HG02885 (cell line): Measurements from ENCODE around the gene PDZD7.
"Not testable (repeated sequence)": the region's sequence is repeated elsewhere in the genome, so short reads cannot be mapped to it uniquely, and the experiment has no call there.

ENCODE experiments used
- ATAC-seq: cut with Tn5 transposase; IDR thresholded peaks from one replicate; pipeline ENCODE4 v1.9.1; 2021; ENCODE audit warnings: mild to moderate bottlenecking; ENCODE audit not compliant: unreplicated experiment, poor library complexity

The PDZD7 gene

DNA sequence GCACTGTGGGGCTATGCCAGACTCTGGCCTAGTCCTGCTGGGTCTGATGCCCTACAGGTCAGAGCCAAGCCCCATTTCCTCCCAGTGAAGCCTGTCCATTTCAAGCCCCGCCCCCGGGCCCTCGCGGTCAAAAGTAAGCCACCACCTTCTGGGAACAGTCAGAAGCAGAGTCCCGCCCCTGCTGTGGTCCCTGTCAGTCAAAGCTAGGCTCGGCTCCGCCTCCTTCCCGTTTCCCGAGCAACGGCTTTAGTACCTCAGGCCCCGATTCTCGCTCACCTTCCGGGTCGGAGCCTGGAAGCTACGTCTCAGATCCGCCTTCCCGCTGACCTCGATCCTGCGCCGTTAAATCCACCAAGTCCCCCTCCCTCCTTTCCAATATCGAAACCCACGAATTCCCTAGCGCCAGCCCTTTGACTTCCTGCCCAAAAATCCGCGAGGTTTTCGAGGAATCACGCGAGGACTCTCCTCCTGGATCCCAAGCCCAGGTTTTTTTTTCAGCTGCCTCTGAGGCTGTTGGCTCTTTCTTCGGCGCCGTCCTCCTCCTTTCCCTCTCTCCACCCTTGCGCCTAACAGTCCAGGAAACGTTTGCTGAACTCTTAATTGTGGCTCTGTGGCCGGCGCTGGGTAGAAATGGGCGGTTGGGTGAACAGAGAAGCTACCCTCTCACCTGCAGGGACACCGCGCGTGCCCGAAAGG lies 11.9 kb upstream of the PDZD7 start:
- peak; percentile 94 for ATAC-seq

DNA sequence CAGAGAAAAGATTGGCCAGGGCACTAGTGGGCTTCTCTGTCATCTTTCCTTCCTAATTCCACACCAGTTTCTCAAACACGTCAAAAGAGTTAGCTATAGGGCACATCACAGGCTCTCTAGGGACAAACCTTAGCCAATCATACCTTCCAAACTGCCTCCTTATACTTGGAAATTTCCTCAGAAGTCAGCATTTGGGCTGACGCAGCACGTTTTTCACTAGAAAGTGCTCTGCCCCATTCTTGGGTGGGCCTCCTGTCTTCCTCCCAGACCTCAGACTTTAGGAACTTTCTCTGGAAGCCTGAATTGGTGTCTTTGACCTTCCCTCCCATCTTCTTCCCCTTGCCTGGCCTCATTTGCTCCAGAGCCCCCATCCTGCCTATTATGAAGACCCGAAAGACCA lies 11.2 kb upstream of the PDZD7 start:
- no peak for ATAC-seq

DNA sequence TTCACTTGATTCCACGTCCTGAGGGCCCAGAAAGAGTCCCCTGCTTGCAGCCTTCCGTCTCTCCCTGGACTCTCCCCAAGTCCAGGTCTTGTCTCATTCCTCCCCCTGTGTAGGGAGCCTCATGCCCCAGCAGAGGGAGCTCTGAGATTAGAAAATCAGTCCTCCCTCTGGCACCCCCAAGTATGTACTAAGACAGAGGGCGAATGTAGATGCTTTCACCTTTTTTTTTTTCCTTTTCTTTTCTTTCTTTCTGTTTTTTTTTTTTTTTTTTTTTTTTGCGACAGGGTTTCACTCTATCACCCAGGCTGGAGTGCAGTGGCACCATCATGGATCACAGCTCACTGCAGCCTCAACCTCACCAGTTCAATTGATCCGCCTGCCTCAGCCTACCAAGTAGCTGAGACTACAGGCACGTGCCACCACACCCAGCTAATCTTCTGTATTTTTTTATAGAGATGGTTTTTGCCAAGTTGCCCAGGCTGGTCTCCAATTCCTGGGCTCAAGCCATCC lies 10.4 kb upstream of the PDZD7 start:
- peak; percentile 69 for ATAC-seq

DNA sequence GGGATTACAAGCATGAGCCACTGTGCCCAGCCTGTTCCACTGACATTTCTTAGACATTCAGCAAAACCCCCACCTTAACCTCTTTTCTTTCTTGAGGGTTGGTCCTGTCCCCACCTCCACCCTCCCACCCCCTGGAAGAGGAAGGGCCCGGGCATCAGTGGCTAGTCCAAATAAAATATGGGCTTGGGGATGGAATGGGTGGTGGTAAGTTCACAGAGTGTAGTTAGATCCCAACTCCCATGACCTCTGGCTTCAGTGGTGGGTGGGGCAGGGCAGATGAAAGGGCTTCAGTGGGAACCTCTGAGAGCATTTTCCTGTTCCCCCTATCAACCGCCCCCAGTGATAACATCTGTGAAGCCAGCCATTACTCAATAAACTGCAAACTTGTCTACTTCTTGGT lies 9.9 kb upstream of the PDZD7 start:
- no peak for ATAC-seq

DNA sequence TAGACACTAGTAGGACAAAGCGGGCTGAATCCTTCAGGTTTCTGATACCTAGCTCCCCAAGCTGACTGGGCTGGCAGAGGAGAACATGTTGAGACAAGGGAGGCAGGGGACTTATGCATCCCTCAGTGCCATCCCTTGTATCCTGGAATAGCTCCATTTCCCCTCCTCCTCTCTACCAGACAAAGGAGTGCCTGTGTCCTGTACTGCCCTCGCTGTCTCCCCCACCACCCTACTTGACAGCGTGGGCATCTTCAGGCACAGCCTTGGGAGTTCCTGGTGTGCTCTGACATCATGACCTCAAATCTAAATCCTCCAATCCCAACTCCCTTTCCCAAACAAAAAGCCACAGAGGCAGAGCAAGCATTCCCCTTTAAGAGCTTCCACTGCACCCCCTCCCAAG lies 9.1 kb upstream of the PDZD7 start:
- ATAC-seq = no peak

DNA sequence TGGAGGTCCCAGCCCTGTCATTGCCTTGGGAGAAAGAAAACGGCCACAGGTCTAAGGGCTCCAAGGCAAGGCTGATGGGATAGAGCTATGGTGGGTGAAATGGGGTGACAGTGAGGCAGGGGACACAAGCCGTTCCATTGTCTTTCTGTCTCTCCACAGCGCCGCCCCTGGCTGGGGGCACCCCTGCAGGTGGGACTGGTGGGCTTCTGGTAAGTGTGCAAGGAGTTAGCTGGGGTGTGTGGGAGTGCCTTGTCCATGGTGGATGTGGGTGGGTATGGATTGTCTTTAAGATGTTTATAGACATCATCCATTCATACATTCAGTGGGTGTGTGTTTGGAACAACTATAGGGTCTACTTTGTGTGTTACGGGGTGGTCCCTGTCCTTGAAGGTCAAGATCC lies 7.6 kb upstream of the PDZD7 start:
- no peak for ATAC-seq

DNA sequence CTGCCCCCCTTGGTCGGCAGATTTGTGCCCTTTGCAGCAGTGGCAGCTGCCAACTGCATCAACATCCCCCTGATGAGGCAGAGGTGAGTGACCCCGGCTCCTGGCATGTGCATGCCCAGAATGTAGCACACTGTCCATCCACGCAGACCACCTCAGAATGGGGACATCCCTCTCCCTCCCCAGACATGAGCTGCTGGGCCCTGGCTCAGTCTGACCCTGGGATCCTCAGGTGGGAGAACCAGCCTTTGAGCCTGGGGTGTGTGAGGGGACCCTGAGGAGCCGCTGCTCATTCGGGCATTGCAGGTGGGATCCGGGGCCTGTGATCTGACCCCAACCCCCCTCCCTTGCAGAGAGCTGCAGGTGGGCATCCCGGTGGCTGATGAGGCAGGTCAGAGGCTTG lies 5.8 kb upstream of the PDZD7 start:
- no peak for ATAC-seq

DNA sequence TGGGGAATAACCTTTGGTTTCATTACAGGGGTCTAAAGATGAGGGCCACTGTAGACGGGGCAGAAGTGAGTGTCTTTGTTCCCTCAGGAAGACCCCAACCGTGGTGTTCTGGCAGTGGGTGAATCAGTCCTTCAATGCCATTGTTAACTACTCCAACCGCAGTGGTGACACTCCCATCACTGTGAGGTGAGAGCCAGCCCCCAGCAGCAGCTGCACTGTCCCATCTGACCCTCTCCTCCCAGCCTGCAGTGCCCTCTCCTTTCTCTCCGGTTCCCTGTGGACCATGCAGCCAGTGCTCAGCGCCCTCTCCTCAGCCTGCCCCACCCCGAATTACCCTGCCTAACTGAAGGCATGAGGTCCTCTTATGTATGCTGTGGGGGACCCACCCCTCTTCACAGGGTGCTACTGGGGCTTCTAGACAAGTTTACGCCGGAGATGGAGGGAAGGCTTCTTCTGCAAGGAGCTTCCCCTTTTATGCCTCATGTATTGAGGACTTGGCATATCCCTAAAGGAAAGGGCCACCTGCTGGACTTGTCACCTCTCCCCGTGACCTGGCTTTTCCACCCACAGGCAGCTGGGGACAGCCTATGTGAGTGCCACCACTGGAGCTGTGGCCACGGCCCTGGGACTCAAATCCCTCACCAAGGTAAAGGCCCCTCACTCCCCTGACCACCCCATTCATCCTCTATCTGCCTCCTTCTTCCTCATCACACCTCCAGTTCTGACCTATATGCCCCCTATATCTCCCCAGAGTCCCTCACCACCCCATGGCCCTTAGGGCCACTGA lies 5.2 kb upstream of the PDZD7 start:
- ATAC-seq = no peak

DNA sequence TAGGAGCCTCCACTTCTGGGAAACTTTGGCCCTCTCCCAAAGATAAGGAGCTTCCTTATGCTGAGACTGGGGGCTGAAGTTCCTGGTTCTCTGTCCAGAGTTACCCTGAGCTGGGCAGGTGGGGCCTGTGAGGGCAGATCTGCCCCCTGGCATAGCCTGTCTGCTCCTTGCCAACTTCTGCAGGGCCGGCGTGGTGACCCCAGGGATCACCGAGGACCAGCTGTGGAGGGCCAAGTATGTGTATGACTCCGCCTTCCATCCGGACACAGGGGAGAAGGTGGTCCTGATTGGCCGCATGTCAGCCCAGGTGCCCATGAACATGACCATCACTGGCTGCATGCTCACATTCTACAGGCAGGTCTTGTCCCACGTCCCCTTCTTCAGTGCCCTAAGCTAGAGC lies 4.4 kb upstream of the PDZD7 start:
- no peak for ATAC-seq

DNA sequence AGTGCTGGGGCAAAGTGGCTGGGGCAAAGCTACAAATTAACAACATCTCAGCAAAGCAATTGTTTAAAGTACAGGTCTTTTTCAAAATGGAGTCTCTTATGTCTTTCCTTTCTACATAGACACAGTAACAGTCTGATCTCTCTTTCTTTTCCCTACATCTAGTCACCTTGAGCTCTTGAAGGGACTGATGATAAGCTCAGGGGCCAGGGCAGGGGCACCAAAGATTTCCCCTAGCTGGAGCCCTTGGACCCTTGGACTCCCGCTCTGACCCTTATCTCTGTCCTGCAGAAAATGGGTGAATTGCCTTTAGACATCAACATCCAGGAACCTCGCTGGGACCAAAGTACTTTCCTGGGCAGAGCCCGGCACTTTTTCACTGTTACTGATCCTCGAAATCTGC lies 3.5 kb upstream of the PDZD7 start:
- ATAC-seq = not testable (repeated sequence)

DNA sequence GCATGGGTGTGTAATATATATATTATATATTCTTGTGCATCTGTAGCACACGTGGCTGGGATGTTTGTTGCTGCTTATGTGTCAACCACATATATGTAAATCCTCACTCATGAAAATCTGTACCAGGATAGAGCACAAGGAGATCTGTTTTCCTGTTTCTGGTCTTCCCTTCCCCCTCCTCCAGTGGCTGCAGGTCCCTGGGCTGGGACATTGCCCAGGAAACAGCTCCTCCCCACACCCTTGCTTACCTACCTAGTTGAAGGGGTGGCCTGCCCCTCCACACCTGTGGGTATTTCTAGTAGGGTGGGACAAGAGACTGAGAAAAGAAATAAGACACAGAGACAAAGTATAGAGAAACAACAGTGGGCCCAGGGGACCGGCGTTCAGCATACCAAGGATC lies 2.3 kb upstream of the PDZD7 start:
- ATAC-seq = no peak

DNA sequence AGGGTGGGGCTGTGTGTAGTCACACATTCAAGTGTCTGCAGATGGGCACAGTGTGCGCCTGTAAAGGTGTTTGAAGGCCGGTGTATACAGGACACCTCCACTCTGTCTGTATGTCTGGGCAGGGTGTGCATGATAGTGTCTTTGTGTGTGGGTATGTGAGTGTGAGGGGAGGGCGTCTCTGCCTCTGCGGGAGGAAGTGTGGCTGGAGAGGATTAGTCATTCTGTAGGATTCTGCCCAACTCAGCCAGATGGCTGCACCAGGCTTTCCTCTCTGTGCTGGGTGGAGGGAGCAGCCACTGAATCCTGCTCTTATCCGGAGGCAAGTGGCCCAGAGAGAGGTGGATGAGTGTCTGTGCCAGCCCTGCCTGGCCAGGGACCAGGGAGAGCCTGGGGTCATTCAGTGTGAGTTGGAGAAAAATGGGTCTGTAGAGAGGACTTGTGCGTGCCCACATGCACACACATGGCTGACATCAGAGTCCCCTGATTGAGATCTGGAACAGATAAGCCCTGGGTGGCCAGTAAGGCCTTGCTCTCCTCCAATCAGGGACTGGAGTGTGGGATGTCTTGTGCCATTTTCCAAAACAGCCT lies 1.8 kb upstream of the PDZD7 start:
- peak; percentile 15 for ATAC-seq

DNA sequence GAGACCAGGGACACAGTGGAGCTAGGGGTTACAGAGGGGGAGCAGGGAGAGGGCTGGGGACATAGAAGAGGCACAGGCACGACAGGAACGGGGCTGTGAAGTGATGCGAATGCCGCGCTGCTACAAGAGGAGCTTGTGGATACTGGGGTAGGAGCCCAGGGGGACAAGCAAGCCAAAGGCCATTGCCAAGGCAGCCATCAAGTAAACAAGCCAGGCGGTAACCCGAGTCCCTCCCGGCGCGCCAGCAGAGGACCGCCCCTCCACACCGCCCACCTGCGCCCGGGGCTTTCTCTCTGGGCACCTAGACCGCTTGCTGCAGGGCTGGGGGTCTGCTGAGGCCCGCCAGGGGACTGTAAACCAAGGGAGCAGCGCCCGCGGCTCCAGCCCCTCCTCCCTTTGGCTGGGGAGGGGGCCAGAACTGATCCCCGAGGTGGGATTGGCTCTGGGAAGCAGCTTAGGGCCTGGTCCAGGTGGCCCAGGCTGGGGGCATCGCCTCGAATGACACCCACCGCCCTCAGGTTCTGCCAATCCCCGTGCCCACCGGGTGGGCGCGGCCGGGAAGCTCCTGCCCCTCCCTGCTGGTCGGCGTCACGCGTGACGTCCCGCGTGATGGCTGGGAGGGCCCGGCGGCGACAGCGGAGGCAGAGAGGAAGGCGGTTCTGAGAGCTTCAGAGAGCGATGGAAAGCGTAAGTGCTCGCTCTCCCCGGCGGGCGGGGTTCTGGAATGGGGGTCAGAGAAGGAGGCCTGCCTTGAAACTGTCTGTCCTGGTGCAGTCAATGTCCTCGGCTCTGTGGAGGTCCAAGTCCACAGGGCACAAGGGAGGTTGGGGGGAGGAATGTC lies 1.1 kb upstream of the PDZD7 start:
- ATAC-seq = peak; percentile 43

DNA sequence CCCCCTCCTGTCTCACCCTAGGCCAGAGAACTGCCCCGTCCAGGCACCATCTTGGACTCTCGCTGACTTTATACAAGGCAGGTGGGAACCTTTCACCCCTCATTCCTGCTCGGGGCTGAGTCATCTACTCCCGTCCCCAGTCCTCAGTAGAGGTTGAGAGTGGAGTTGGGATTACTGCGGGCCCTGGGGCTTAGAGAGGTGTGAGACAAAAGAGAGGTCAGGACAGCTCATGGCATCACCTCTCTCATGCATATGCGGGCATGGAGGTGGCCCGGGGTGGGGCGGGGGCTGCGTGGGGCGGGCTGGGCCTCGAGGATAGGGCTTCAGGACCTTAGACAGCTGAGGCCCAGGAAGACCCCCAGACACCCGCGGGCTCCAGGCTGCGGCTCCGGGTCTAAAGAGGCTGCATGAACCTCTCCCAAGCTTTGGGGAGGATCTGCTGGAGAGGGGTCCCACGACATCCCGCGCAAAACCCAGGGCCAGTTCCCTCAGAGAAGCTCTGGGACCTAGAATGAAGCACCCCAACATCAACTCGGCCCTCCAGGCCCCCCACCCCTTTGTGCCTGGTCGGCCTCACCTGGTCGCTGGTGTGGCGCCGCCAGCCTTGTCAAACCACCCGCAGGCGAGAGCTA lies 317 bp downstream of the PDZD7 start:
- no peak for ATAC-seq

DNA sequence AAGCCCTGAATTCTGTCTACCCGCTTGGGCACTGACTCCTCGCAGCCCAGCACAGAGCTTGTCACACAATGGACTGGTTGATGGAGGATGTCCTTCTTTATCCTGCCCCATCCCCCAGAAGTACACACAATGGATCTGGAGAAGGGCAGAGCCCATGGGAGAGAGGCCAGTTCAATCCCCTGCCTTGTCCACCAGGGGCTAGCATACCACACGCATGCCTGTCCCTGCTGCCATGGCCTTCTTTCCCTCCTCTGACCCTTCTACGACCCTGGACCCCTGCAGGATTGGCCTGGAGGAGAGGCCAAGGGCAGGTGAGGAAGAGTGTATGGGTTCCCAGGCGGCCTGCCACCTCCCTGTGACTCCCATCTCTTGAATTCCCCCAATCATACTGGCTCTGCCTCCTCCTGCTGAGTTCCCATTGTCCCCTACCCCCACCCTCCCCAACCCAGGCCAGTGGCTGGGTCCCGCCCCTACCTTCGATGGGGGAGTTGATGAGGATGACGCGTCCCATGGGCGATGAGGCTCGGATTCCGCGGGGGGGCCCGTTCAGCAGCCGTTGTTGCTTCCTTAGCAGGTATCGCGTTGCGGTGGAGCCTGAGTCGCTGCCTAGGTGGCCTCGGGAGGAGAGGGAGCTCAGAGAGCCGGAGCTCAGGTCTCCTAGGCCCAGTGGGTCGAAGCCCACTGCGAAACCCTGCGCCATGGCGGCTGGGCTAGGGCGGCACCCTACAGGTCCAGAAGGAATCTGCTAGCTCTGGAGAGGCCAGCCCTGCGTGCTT lies 1.2 kb downstream of the PDZD7 start:
- no peak for ATAC-seq

DNA sequence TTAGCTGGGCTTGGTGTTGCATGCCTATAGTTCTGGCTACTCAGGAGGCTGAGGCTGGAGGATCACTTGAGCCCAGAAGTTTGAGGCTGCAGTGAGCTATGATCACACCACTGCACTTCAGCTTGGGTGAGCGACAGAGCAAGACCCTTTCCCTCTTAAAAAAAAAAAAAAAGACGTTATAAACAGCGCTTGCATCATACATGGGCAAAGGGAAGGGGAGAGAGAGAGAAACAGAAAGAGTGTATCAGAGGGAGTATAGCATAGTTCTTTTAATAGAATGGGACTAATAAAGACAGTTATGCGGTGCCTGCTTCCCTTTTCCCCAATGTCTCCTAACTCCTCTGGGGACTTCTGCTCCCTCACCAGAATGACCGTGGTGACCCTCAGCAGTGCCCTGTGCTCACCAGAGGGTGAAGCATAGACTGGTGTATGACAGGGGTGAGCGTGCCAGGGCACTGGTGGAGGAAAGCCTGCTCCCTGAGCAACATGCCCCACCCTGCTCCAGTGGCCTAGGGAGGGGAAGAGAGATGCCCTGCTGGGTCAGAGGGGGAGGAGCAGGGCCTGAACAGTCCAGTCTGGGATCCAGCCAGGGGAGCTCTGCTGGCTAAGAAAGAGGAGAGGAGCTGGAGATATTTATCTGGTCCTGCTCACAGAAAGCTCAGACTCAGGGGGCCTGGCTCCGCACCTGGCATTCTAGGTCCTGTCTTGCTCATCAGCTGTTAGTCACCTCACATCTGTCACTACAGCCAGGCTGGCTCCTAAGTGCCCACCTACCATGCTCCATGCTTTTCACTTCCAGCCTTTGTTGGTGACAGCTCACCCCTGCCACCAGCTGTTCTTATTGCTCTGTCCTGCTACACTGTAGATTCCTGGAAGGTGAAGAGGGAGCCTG lies 2.2 kb downstream of the PDZD7 start:
- no peak for ATAC-seq

DNA sequence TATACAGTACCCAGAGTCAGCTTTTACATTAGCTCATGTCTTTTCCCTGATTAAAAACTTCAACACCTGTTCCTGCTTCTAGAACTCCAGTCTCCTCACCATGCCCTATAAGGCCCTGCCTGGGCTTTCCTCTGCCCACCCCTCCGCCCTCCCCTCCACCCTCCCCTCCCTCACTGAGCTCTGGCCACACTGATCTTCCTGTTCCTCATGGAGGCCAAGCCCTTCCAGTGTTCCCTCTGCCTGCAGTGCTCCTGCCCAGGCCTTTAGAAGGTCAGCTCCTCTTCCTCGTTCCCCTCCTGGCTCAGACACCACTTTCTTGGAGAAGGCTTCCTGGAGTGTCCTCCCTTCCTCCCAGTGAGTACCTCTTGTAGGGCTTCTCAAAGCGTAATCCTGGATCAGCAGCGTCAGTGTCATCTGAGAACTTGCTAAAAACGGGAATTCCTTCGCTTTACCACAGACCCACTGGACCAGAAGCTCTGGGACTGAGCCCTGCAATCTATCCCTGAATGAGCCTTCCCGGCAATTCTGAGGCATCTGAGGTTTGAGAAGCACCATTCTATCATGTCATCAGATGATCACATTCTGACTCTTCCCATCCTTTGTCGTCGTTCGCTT lies 3.7 kb downstream of the PDZD7 start:
- ATAC-seq = no peak
